ENCODE results near the gene ATP2A3.

The ATP2A3 gene

DNA sequence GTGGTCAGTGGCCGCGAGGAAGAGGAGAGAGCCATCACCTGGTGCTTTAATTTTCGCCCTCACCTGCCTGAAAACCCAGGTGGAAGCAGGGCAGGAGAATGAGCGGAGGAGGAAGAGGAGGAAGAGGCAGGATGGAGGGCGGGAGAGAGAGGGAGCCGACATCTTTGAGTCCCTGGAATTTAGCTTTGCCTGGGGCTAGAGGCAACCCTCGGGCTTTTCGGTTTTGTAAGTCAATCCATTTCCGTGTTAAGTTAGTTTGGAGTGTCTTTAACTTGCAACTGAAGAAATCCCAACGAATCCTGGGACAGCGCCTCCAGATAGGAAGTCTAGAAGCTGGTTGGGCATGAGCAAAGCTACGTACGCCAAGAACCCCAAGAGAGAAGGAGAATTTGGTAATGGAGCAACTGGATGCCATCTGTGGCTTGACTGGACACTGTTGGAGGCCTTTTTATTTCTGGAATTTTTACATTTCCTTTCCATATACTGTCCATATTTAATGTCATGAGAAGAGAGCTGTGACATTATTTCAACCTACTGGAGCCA, 36.9 kb upstream of the ATP2A3 start:
- Histone ChIP-seq H3K4me1 (ENCODE audit: insufficient read depth, low read length, severe bottlenecking) (peaks cover 13% of the 10 kb centered on the region), H3K4me3 (ENCODE audit: low read depth, low read length, poor library complexity, severe bottlenecking) (no peak overlapping the region), H3K9ac (ENCODE audit: low read length) (no peak overlapping the region), H3K27ac (ENCODE audit: low read depth, low read length, poor library complexity, severe bottlenecking) (no peak overlapping the region), H3K9me3 (ENCODE audit: low read length) (no peaks in the 10 kb centered on the region), H3K4me2 (ENCODE audit: low read length) (no peak overlapping the region), H3K27me3 (ENCODE audit: insufficient read depth, low read length) (0 out of 2 replicates have a peak, but pooled peaks cover 13% of the 10 kb centered on the region), H3F3A (ENCODE audit: insufficient read depth, low read length) (no peaks in the 10 kb centered on the region), H3K79me2 (ENCODE audit: insufficient read depth, low read length) (no peaks in the 10 kb centered on the region), H4K20me1 (ENCODE audit: insufficient read depth, low read length) (no peaks in the 10 kb centered on the region), H3K9me2 (ENCODE audit: low read depth, low read length) (no peaks in the 10 kb centered on the region), H3K36me3 (ENCODE audit: insufficient read depth, low read length) (peaks cover 10% of the 10 kb centered on the region), H2AFZ (ENCODE audit: low read length) (no peak overlapping the region)
- no peak for TF ChIP-seq EZH2 (IDR thresholded peaks at IDR 0.05; ENCODE audit: borderline replicate concordance, low read length)
- TF ChIP-seq, protein P1, sequence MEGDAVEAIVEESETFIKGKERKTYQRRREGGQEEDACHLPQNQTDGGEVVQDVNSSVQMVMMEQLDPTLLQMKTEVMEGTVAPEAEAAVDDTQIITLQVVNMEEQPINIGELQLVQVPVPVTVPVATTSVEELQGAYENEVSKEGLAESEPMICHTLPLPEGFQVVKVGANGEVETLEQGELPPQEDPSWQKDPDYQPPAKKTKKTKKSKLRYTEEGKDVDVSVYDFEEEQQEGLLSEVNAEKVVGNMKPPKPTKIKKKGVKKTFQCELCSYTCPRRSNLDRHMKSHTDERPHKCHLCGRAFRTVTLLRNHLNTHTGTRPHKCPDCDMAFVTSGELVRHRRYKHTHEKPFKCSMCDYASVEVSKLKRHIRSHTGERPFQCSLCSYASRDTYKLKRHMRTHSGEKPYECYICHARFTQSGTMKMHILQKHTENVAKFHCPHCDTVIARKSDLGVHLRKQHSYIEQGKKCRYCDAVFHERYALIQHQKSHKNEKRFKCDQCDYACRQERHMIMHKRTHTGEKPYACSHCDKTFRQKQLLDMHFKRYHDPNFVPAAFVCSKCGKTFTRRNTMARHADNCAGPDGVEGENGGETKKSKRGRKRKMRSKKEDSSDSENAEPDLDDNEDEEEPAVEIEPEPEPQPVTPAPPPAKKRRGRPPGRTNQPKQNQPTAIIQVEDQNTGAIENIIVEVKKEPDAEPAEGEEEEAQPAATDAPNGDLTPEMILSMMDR (IDR thresholded peaks at IDR 0.05; ENCODE audit: low read length): no peak

DNA sequence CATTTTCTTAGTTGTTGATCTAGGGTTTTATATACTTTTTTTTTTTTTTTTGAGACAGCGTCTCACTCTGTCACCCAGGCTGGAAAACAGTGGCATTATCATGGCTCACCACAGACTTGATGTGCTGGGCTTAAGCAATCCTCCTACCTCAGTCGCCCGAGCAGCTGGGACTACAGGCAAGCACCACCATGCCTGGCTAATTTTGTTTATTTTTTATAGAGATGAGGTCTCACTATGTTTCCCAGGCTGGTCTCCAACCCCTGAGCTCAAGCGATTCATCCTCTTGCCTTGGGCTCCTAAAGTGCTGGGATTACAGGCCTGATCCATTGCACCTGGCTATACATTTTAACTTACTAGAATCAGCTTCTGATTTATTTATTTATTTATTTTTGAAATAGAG, 34.2 kb upstream of the ATP2A3 start:
- Histone ChIP-seq H3K9ac (ENCODE audit: low read length) (no peak overlapping the region), H3K9me3 (ENCODE audit: low read length) (peaks cover 2% of the 10 kb centered on the region; the same call in 1 of the 2 replicates), H3K4me1 (ENCODE audit: insufficient read depth, low read length, severe bottlenecking) (peaks cover 7% of the 10 kb centered on the region), H2AFZ (ENCODE audit: low read length) (no peak overlapping the region), H3K4me3 (ENCODE audit: low read depth, low read length, poor library complexity, severe bottlenecking) (no peak overlapping the region), H3K4me2 (ENCODE audit: low read length) (no peak overlapping the region), H3K27me3 (ENCODE audit: insufficient read depth, low read length) (peaks cover 13% of the 10 kb centered on the region; the same call in 1 of the 2 replicates), H3K36me3 (ENCODE audit: insufficient read depth, low read length) (no peaks in the 10 kb centered on the region; the same call in 1 of the 2 replicates), H4K20me1 (ENCODE audit: insufficient read depth, low read length) (no peaks in the 10 kb centered on the region), H3K9me2 (ENCODE audit: low read depth, low read length) (no peaks in the 10 kb centered on the region), H3K27ac (ENCODE audit: low read depth, low read length, poor library complexity, severe bottlenecking) (no peak overlapping the region), H3K79me2 (ENCODE audit: insufficient read depth, low read length) (no peaks in the 10 kb centered on the region), H3F3A (ENCODE audit: insufficient read depth, low read length) (no peaks in the 10 kb centered on the region)
- TF ChIP-seq EZH2 (IDR thresholded peaks at IDR 0.05; ENCODE audit: borderline replicate concordance, low read length): no peak
- TF ChIP-seq, protein P1 (IDR thresholded peaks at IDR 0.05; ENCODE audit: low read length): no peak

DNA sequence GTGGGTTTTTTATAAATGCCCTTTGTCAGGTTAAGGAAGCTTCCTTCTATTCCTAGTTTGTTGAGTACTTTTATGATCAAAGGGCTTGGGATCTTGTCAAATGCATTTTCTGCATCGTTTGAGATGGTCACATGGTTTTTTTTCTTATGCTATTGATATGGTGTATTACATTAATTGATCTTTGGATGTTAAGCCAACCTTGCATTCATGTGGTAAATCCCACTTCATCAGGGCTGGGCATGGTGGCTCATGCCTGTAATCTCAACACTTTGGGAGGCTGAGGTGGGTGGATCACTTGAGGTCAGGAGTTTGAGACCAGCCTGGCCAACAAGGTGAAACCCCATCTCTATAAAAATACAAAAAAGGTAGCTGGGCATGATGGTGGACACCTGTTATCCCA, 30.8 kb upstream of the ATP2A3 start:
- no peak overlapping the region for H2AFZ ChIP-seq (ENCODE audit: low read length)
- no peaks in the 10 kb centered on the region for H3F3A ChIP-seq (ENCODE audit: insufficient read depth, low read length)
- no peaks in the 10 kb centered on the region; the same call in 1 of the 2 replicates for H3K36me3 ChIP-seq (ENCODE audit: insufficient read depth, low read length)
- peaks cover 2% of the 10 kb centered on the region; the same call in 1 of the 2 replicates for H3K9me3 ChIP-seq (ENCODE audit: low read length)
- no peak overlapping the region for H3K4me3 ChIP-seq (ENCODE audit: low read depth, low read length, poor library complexity, severe bottlenecking)
- TF ChIP-seq, protein P1 (IDR thresholded peaks at IDR 0.05; ENCODE audit: low read length): no peak
- TF ChIP-seq EZH2 (IDR thresholded peaks at IDR 0.05; ENCODE audit: borderline replicate concordance, low read length): no peak
- no peaks in the 10 kb centered on the region for H3K9me2 ChIP-seq (ENCODE audit: low read depth, low read length)
- no peak overlapping the region for H3K27ac ChIP-seq (ENCODE audit: low read depth, low read length, poor library complexity, severe bottlenecking)
- no peaks in the 10 kb centered on the region for H4K20me1 ChIP-seq (ENCODE audit: insufficient read depth, low read length)
- H3K4me1 ChIP-seq (ENCODE audit: insufficient read depth, low read length, severe bottlenecking): no peaks in the 10 kb centered on the region
- H3K9ac ChIP-seq (ENCODE audit: low read length): no peak overlapping the region
- no peaks in the 10 kb centered on the region; the same call in 1 of the 2 replicates for H3K27me3 ChIP-seq (ENCODE audit: insufficient read depth, low read length)
- no peaks in the 10 kb centered on the region for H3K79me2 ChIP-seq (ENCODE audit: insufficient read depth, low read length)
- no peak overlapping the region for H3K4me2 ChIP-seq (ENCODE audit: low read length)

Data from OCI-LY1 (cell line).